Activated naive CD8-positive, alpha-beta T cell treated with anti-CD3 and anti-CD28 coated beads, Interleukin-2, amount 50 U/mL, for 24 hours (primary cell): Measurements from ENCODE around the gene LYPD4.

ENCODE experiments used
- ATAC-seq: fragments of 150-1000 bp; cut with Tn5 transposase; one replicate; pipeline ENCODE4 v1.10.0; 2021
- DNase-seq: peaks from one replicate; pipeline ENCODE4 v3.0.0; 2021
- H3K27ac Mint-ChIP-seq: one replicate; pipeline ENCODE4 v1.8.0; 2021; ENCODE audit warnings: mild to moderate bottlenecking, mixed read lengths
- H3K27me3 Mint-ChIP-seq: one replicate; pipeline ENCODE4 v1.8.0; 2021; ENCODE audit warnings: mixed read lengths
- H3K36me3 Mint-ChIP-seq: one replicate; pipeline ENCODE4 v1.8.0; 2021; ENCODE audit warnings: low read depth, mixed read lengths
- H3K4me1 Mint-ChIP-seq: one replicate; pipeline ENCODE4 v1.8.0; 2021; ENCODE audit warnings: mixed read lengths
- H3K4me3 Mint-ChIP-seq: one replicate; pipeline ENCODE4 v1.8.0; 2021; ENCODE audit warnings: mild to moderate bottlenecking, moderate library complexity, mixed read lengths
- H3K9me3 Mint-ChIP-seq: one replicate; pipeline ENCODE4 v1.8.0; 2021; ENCODE audit warnings: mixed read lengths

LYPD4 gene

GRCh38 chr19:41866284-41866683 is 21.8 kb upstream of the LYPD4 start:
- H3K36me3 Mint-ChIP-seq = peaks cover 82% of the 10 kb centered on the region
- peak; percentile 8 for ATAC-seq

GRCh38 chr19:41864374-41864773 is 19.9 kb upstream of the LYPD4 start:
- Mint-ChIP-seq H3K36me3 (peaks cover 73% of the 10 kb centered on the region), H3K27me3 (no peaks in the 10 kb centered on the region)
- no peak for DNase-seq

More at GRCh38 chr19:41866284-41866683, 21.8 kb upstream of the LYPD4 start:
- H3K4me3 Mint-ChIP-seq = peak overlapping the region; percentile 64
- peak; percentile 20 for DNase-seq
- no peaks in the 10 kb centered on the region for H3K27me3 Mint-ChIP-seq
- H3K27ac Mint-ChIP-seq = peak overlapping the region; percentile 91
- H3K4me1 Mint-ChIP-seq = peaks cover 96% of the 10 kb centered on the region
- H3K9me3 Mint-ChIP-seq = no peaks in the 10 kb centered on the region

GRCh38 chr19:41863209-41863931 is 18.9 kb upstream of the LYPD4 start:
- Mint-ChIP-seq H3K36me3 (peaks cover 66% of the 10 kb centered on the region), H3K4me3 (peak overlapping the region; percentile 94), H3K9me3 (no peaks in the 10 kb centered on the region), H3K27me3 (no peaks in the 10 kb centered on the region), H3K27ac (peak overlapping the region; percentile 98), H3K4me1 (peaks cover 82% of the 10 kb centered on the region)
- no peak for DNase-seq
- ATAC-seq = no peak

More at GRCh38 chr19:41864374-41864773, 19.9 kb upstream of the LYPD4 start:
- ATAC-seq = no peak
- no peaks in the 10 kb centered on the region for H3K9me3 Mint-ChIP-seq
- H3K4me3 Mint-ChIP-seq = peak overlapping the region; percentile 94
- H3K4me1 Mint-ChIP-seq = peaks cover 87% of the 10 kb centered on the region
- peak overlapping the region; percentile 98 for H3K27ac Mint-ChIP-seq

GRCh38 chr19:41862445-41862986 is 18.0 kb upstream of the LYPD4 start:
- Mint-ChIP-seq H3K27me3 (no peaks in the 10 kb centered on the region), H3K9me3 (no peaks in the 10 kb centered on the region), H3K27ac (peak overlapping the region; percentile 98), H3K36me3 (peaks cover 59% of the 10 kb centered on the region), H3K4me1 (peaks cover 73% of the 10 kb centered on the region), H3K4me3 (peak overlapping the region; percentile 94)
- DNase-seq (no peak), ATAC-seq (no peak)

GRCh38 chr19:41861846-41862245 is 17.4 kb upstream of the LYPD4 start:
- no peaks in the 10 kb centered on the region for H3K9me3 Mint-ChIP-seq
- no peaks in the 10 kb centered on the region for H3K27me3 Mint-ChIP-seq
- H3K4me3 Mint-ChIP-seq = peak overlapping the region; percentile 94
- H3K4me1 Mint-ChIP-seq = peaks cover 68% of the 10 kb centered on the region
- peak overlapping the region; percentile 98 for H3K27ac Mint-ChIP-seq
- H3K36me3 Mint-ChIP-seq = peaks cover 59% of the 10 kb centered on the region
- DNase-seq = no peak
- ATAC-seq = no peak

GRCh38 chr19:41861116-41861768 is 16.8 kb upstream of the LYPD4 start:
- ATAC-seq = no peak
- Mint-ChIP-seq H3K4me3 (peak overlapping the region; percentile 94), H3K36me3 (peaks cover 56% of the 10 kb centered on the region), H3K27ac (peak overlapping the region; percentile 98), H3K27me3 (no peaks in the 10 kb centered on the region), H3K9me3 (no peaks in the 10 kb centered on the region), H3K4me1 (peaks cover 62% of the 10 kb centered on the region)
- DNase-seq = no peak

GRCh38 chr19:41860419-41861115 is 16.1 kb upstream of the LYPD4 start:
- Mint-ChIP-seq H3K27ac (peak overlapping the region; percentile 98), H3K4me1 (peaks cover 57% of the 10 kb centered on the region), H3K36me3 (peaks cover 52% of the 10 kb centered on the region), H3K27me3 (no peaks in the 10 kb centered on the region), H3K4me3 (peak overlapping the region; percentile 94), H3K9me3 (no peaks in the 10 kb centered on the region)
- ATAC-seq = no peak
- no peak for DNase-seq

- H3K9me3 Mint-ChIP-seq = no peaks in the 10 kb centered on the region
- peak within 1 kb of the TSS; percentile 94 for H3K4me3 Mint-ChIP-seq
- ATAC-seq (peak; percentile 83), DNase-seq (peak; percentile 99)
- no peaks in the 10 kb centered on the region for H3K27me3 Mint-ChIP-seq
- peak within 1 kb of the TSS; percentile 99 for H3K27ac Mint-ChIP-seq
- peaks cover 49% of the 10 kb centered on the region for H3K4me1 Mint-ChIP-seq
- H3K36me3 Mint-ChIP-seq = peaks cover 45% of the 10 kb centered on the region
These were observed 15.3 kb upstream of the LYPD4 start, which contains the start of gene RPS19 for GRCh38 chr19:41859618-41860418. RPS19 (plus strand) TSS chr19:41860255; CDS start chr19:41860775, 520 bp downstream.

GRCh38 chr19:41859213-41859617 is 14.7 kb upstream of the LYPD4 start:
- no peak for ATAC-seq
- H3K4me1 Mint-ChIP-seq = peaks cover 43% of the 10 kb centered on the region
- no peaks in the 10 kb centered on the region for H3K9me3 Mint-ChIP-seq
- peak overlapping the region; percentile 99 for H3K27ac Mint-ChIP-seq
- peak overlapping the region; percentile 94 for H3K4me3 Mint-ChIP-seq
- H3K27me3 Mint-ChIP-seq = no peaks in the 10 kb centered on the region
- H3K36me3 Mint-ChIP-seq = peaks cover 39% of the 10 kb centered on the region
- no peak for DNase-seq

- Mint-ChIP-seq H3K36me3 (no peaks in the 10 kb centered on the region), H3K4me3 (no peak overlapping the region), H3K9me3 (no peaks in the 10 kb centered on the region), H3K4me1 (no peaks in the 10 kb centered on the region), H3K27ac (no peak overlapping the region), H3K27me3 (peaks cover 4% of the 10 kb centered on the region)
- ATAC-seq (no peak), DNase-seq (no peak)
These were observed 9.3 kb upstream of the LYPD4 start for GRCh38 chr19:41853768-41854167.

GRCh38 chr19:41853344-41853743 is 8.9 kb upstream of the LYPD4 start:
- Mint-ChIP-seq H3K36me3 (no peaks in the 10 kb centered on the region), H3K27ac (no peak overlapping the region), H3K27me3 (peaks cover 4% of the 10 kb centered on the region), H3K9me3 (no peaks in the 10 kb centered on the region), H3K4me1 (no peaks in the 10 kb centered on the region), H3K4me3 (no peak overlapping the region)
- no peak for DNase-seq
- ATAC-seq = no peak

GRCh38 chr19:41851456-41851855 is 7.0 kb upstream of the LYPD4 start:
- Mint-ChIP-seq H3K27me3 (peaks cover 4% of the 10 kb centered on the region), H3K27ac (no peak overlapping the region), H3K9me3 (no peaks in the 10 kb centered on the region), H3K4me3 (no peak overlapping the region), H3K36me3 (no peaks in the 10 kb centered on the region), H3K4me1 (no peaks in the 10 kb centered on the region)
- ATAC-seq (no peak), DNase-seq (no peak)

GRCh38 chr19:41850381-41850780 is 5.9 kb upstream of the LYPD4 start:
- Mint-ChIP-seq H3K4me1 (no peaks in the 10 kb centered on the region), H3K27ac (no peak overlapping the region), H3K4me3 (no peak overlapping the region), H3K36me3 (no peaks in the 10 kb centered on the region), H3K27me3 (peaks cover 4% of the 10 kb centered on the region), H3K9me3 (no peaks in the 10 kb centered on the region)
- DNase-seq = no peak
- ATAC-seq = no peak

GRCh38 chr19:41849067-41849466 is 4.6 kb upstream of the LYPD4 start:
- Mint-ChIP-seq H3K9me3 (no peaks in the 10 kb centered on the region), H3K27ac (no peak overlapping the region), H3K36me3 (no peaks in the 10 kb centered on the region), H3K27me3 (peaks cover 4% of the 10 kb centered on the region), H3K4me3 (no peak overlapping the region), H3K4me1 (no peaks in the 10 kb centered on the region)
- DNase-seq (no peak), ATAC-seq (peak; percentile 36)
